ENCODE results near the gene DYNC2LI1.

DYNC2LI1 gene

GRCh38 chr2:43819491-43820163, 45.8 kb downstream of the DYNC2LI1 start:
- no peak for DNase-seq

GRCh38 chr2:43822839-43823238, 49.0 kb downstream of the DYNC2LI1 start:
- no peak for DNase-seq

GRCh38 chr2:43823751-43824150, 49.9 kb downstream of the DYNC2LI1 start:
- DNase-seq: no peak

GRCh38 chr2:43824512-43824911, 50.7 kb downstream of the DYNC2LI1 start:
- no peak for DNase-seq

GRCh38 chr2:43824951-43825493, 51.2 kb downstream of the DYNC2LI1 start:
- no peak for DNase-seq

GRCh38 chr2:43825841-43826240, 52.0 kb downstream of the DYNC2LI1 start:
- DNase-seq: no peak

- no peak for DNase-seq
Observed at GRCh38 chr2:43826305-43827250, 52.7 kb downstream of the DYNC2LI1 start.

- DNase-seq: no peak
Observed at GRCh38 chr2:43831543-43832294, 57.9 kb downstream of the DYNC2LI1 start.

- no peak for DNase-seq
Observed at GRCh38 chr2:43832457-43832856, 58.6 kb downstream of the DYNC2LI1 start.

- no peak for DNase-seq
Observed at GRCh38 chr2:43837033-43837432, 63.2 kb downstream of the DYNC2LI1 start.

GRCh38 chr2:43837831-43838559, 64.2 kb downstream of the DYNC2LI1 start:
- no peak for DNase-seq

GRCh38 chr2:43838560-43839267, 64.9 kb downstream of the DYNC2LI1 start, which contains the start of the genes ABCG5 and ABCG8:
TSS of gene ABCG5 (minus strand) at chr2:43838839. CDS start at chr2:43838679, 160 bp downstream.
TSS of gene ABCG8 (plus strand) at chr2:43838971. CDS start at chr2:43839054, 83 bp downstream.
- DNase-seq: no peak

- no peak for DNase-seq
Observed at GRCh38 chr2:43839776-43840564, 66.1 kb downstream of the DYNC2LI1 start.

GRCh38 chr2:43840965-43841364, 67.1 kb downstream of the DYNC2LI1 start:
- no peak for DNase-seq

GRCh38 chr2:43841949-43842865, 68.4 kb downstream of the DYNC2LI1 start:
- no peak for DNase-seq

- DNase-seq: no peak
Observed at GRCh38 chr2:43842866-43843226, 69.0 kb downstream of the DYNC2LI1 start.

GRCh38 chr2:43845181-43845580, 71.3 kb downstream of the DYNC2LI1 start:
- DNase-seq: no peak

GRCh38 chr2:43846140-43846793, 72.4 kb downstream of the DYNC2LI1 start:
- DNase-seq: no peak

- DNase-seq: no peak
Observed at GRCh38 chr2:43848214-43848613, 74.4 kb downstream of the DYNC2LI1 start.
